Erythroblast (primary cell): ENCODE measurements around the gene NAPG.

ENCODE experiments used
- GATA1 ChIP-seq: IDR thresholded peaks from 2 replicates; pipeline ENCODE4 v1.6.1; 2011; ENCODE audit warnings: low read depth, mild to moderate bottlenecking, control low read depth, low read length, moderate library complexity
- POLR2A ChIP-seq: IDR thresholded peaks from 2 replicates; pipeline ENCODE4 v1.6.1; 2011; ENCODE audit warnings: mild to moderate bottlenecking, low read length

GRCh38 chr18:10508591-10508990 lies 17.2 kb upstream of the NAPG start:
- TF ChIP-seq POLR2A, result no peak
- no peak for TF ChIP-seq GATA1
